ENCODE measurements around the gene STUB1. TPM values are rescaled to one million over a fixed set of nuclear protein-coding genes. Genes with fewer than 3 reads are reported as not detected.

STUB1 gene
- total RNA-seq, 2 experiments from 2014 or later, result 72.4 to 85.5 TPM

- H3K27ac ChIP-seq (ENCODE audit: low read depth, low read length, poor library complexity, severe bottlenecking), result no peak overlapping the region
- no peaks in the 10 kb centered on the region for H4K20me1 ChIP-seq (ENCODE audit: insufficient read depth, low read length)
- intact Hi-C loops (cut with micrococcal nuclease; ENCODE audit: unreplicated experiment), result no loop called here
Observed at GRCh38 chr16:631808-632358, 48.3 kb upstream of the STUB1 start.

GRCh38 chr16:632486-633335, 47.5 kb upstream of the STUB1 start:
- Histone ChIP-seq H3K79me2 (ENCODE audit: insufficient read depth, low read depth, low read length) (peaks cover 8% of the 10 kb centered on the region; the same call in 1 of the 2 replicates), H4K20me1 (ENCODE audit: insufficient read depth, low read length) (no peaks in the 10 kb centered on the region), H2AFZ (ENCODE audit: low read length) (no peak overlapping the region), H3K27ac (ENCODE audit: low read depth, low read length, poor library complexity, severe bottlenecking) (no peak overlapping the region), H3K9me2 (ENCODE audit: insufficient read depth, low read length) (no peaks in the 10 kb centered on the region), H3K9me3 (ENCODE audit: low read length) (no peaks in the 10 kb centered on the region), H3K4me2 (ENCODE audit: low read length) (no peak overlapping the region), H3K4me1 (ENCODE audit: insufficient read depth, low read length, poor library complexity, severe bottlenecking) (peaks cover 13% of the 10 kb centered on the region), H3K36me3 (ENCODE audit: insufficient read depth, low read length) (peaks cover 8% of the 10 kb centered on the region; the same call in 1 of the 2 replicates), H3K4me3 (ENCODE audit: low read depth, low read length, poor library complexity, severe bottlenecking) (no peak overlapping the region)
- ChIA-PET POLR2A (no interaction called here), CTCF (ENCODE audit: unreplicated experiment) (no interaction called here)
- no TSS peak for BruUV-seq (replicated peaks)
- no peak for TF ChIP-seq EZH2phosphoT487 (IDR thresholded peaks at IDR 0.05; ENCODE audit: borderline replicate concordance, low read depth, low read length)
- no peak for TF ChIP-seq CTCF (conservative IDR thresholded peaks at IDR 0.05; ENCODE audit: low read length)
- DNase-seq (ENCODE audit: low spot score), result no peak
- intact Hi-C loops (cut with micrococcal nuclease; ENCODE audit: unreplicated experiment), result no loop called here

More at GRCh38 chr16:631808-632358, 48.3 kb upstream of the STUB1 start:
- TF ChIP-seq EZH2phosphoT487 (IDR thresholded peaks at IDR 0.05; ENCODE audit: borderline replicate concordance, low read depth, low read length), result no peak
- TF ChIP-seq CTCF (conservative IDR thresholded peaks at IDR 0.05; ENCODE audit: low read length), result no peak
- no peak overlapping the region for H2AFZ ChIP-seq (ENCODE audit: low read length)
- no peak overlapping the region for H3K4me2 ChIP-seq (ENCODE audit: low read length)
- H3K36me3 ChIP-seq (ENCODE audit: insufficient read depth, low read length), result peaks cover 8% of the 10 kb centered on the region; the same call in 1 of the 2 replicates
- H3K79me2 ChIP-seq (ENCODE audit: insufficient read depth, low read depth, low read length), result peaks cover 8% of the 10 kb centered on the region; the same call in 1 of the 2 replicates
- no peak for DNase-seq (ENCODE audit: low spot score)
- peaks cover 7% of the 10 kb centered on the region for H3K4me1 ChIP-seq (ENCODE audit: insufficient read depth, low read length, poor library complexity, severe bottlenecking)
- no peaks in the 10 kb centered on the region for H3K9me3 ChIP-seq (ENCODE audit: low read length)
- H3K9me2 ChIP-seq (ENCODE audit: insufficient read depth, low read length), result no peaks in the 10 kb centered on the region
- ChIA-PET CTCF (ENCODE audit: unreplicated experiment) (no interaction called here), POLR2A (no interaction called here)
- BruUV-seq (replicated peaks), result no TSS peak
- H3K4me3 ChIP-seq (ENCODE audit: low read depth, low read length, poor library complexity, severe bottlenecking), result no peak overlapping the region

Measured in OCI-LY7 (cell line).